Activated naive CD4-positive, alpha-beta T cell treated with anti-CD3 and anti-CD28 coated beads for 36 hours (primary cell): Measurements from ENCODE around the gene SLC25A3. TPM values are rescaled to one million over a fixed set of nuclear protein-coding genes. Genes with fewer than 3 reads are reported as not detected.
"Not testable (repeated sequence)": the region's sequence is repeated elsewhere in the genome, so short reads cannot be mapped to it uniquely, and the experiment has no call there.

Source experiments
- CTCF ChIA-PET: fragments of 350-600 bp; sonication (Branson Sonifier 250); formaldehyde crosslinking; loops from one replicate; lab custom pipeline; 2021; ENCODE audit warnings: antibody characterized with exemption; lab: Charles Lee
- DNase-seq: peaks from one replicate; pipeline ENCODE4 v3.0.0-alpha.2; 2020
- H3K27ac Mint-ChIP-seq: one replicate; pipeline ENCODE4 v1.8.0; 2021; ENCODE audit warnings: mild to moderate bottlenecking, mixed read lengths
- H3K27me3 Mint-ChIP-seq: one replicate; pipeline ENCODE4 v1.8.0; 2021; ENCODE audit warnings: low read depth, mixed read lengths
- H3K36me3 Mint-ChIP-seq: one replicate; pipeline ENCODE4 v1.8.0; 2021; ENCODE audit warnings: low read depth, mixed read lengths
- H3K4me1 Mint-ChIP-seq: one replicate; pipeline ENCODE4 v1.8.0; 2021; ENCODE audit warnings: low read depth, mixed read lengths
- H3K4me3 Mint-ChIP-seq: one replicate; pipeline ENCODE4 v1.8.0; 2021; ENCODE audit warnings: mild to moderate bottlenecking, moderate library complexity, mixed read lengths
- H3K9me3 Mint-ChIP-seq: one replicate; pipeline ENCODE4 v1.8.0; 2021; ENCODE audit warnings: mixed read lengths
- intact Hi-C: fragments of 100-400 bp; cut with micrococcal nuclease; formaldehyde crosslinking; loops from one replicate; pipeline ENCODE4 v1.15.1; 2023
- total RNA-seq, 2 experiments: library from RNA; stranded (reverse); gene quantifications; one replicate each; pipeline ENCODE4 v1.2.3, GENCODE V29; 2021

Gene SLC25A3
- 100 to 1,000 TPM; 714 to 732 TPM for total RNA-seq

DNA sequence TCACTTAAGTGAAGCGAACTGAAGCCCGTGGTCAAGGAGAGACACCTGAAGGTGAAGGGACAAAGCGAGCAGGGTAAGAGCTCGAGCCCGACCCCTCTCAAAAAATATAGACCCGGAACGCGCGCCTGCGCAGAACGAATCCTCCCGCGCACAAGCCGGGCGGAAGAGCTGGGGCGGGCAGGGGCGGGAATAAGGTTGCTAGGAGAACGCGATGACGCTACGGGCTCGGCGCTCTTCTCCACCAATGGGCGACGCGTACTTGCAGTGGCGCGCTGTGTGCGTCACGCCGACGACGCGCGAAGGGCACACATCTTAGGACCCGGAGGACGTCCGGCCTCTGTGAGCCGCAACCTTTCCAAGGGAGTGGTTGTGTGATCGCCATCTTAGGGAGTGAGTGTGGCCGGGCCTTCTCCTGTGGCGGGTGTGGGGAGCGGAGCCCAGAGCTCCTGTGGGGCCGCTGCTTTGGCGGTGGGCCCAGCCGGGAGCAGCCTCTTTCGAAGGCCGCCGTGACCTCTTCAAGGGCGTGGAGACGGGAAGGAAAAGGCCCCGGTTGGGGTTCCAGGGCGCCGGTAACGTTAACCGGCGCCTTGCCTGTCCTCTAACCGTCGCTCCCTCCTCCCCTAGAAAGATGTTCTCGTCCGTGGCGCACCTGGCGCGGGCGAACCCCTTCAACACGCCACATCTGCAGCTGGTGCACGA lies at the start of gene SLC25A3:
SLC25A3 (plus strand) TSS at position 336 of the 699 bp plus-strand sequence; CDS start at position 629, 293 bp downstream.
- CTCF ChIA-PET: interaction anchor here (0.8 to 4.7 kb wide), 6 partner anchors 27 to 61 kb away, joined by 3 to 27 read pairs (median 4); partner anchors contain the start of gene IKBIP
- peak within 1 kb of the TSS; percentile 96 for H3K27ac Mint-ChIP-seq
- DNase-seq: peak; percentile 94
- intact Hi-C loops: loop anchor here (1.0 to 5.0 kb wide), 12 partner anchors 26 to 1687 kb away; partner anchors contain the start of genes ACTR6, APAF1, DEPDC4 and SCYL2
- peaks cover 22% of the 10 kb centered on the region for H3K4me1 Mint-ChIP-seq
- H3K27me3 Mint-ChIP-seq: no peaks in the 10 kb centered on the region
- no peaks in the 10 kb centered on the region for H3K9me3 Mint-ChIP-seq
- peaks cover 37% of the 10 kb centered on the region for H3K36me3 Mint-ChIP-seq
- H3K4me3 Mint-ChIP-seq: peak within 1 kb of the TSS; percentile 93

DNA sequence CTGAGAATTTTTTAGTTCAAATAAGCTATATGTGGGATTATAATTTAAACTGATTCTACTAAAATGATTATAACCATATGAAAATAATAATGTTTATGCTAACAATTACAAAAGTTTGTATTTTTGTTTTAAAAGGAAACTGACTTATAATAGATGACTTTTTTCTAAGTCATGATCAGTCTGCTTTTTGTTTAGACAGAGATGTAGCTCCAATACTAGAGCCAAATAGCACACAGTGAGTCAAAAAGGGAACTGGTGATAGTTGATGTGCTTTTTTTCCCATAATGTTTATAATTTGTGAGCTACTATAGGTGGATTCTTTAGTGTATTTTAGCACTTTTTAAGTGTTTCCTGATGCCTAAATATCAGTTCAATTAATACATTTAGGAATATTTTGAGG lies 49.8 kb upstream of the SLC25A3 start:
- Mint-ChIP-seq H3K4me3 (no peak overlapping the region), H3K27ac (no peak overlapping the region), H3K9me3 (no peaks in the 10 kb centered on the region), H3K36me3 (peaks cover 46% of the 10 kb centered on the region), H3K4me1 (peaks cover 4% of the 10 kb centered on the region), H3K27me3 (no peaks in the 10 kb centered on the region)
- CTCF ChIA-PET: interaction anchor here (0.8 to 1.6 kb wide), 2 partner anchors 11 to 52 kb away, joined by 3 to 6 read pairs; no protein-coding TSS in a partner anchor
- intact Hi-C loops: no loop called here
- no peak for DNase-seq

DNA sequence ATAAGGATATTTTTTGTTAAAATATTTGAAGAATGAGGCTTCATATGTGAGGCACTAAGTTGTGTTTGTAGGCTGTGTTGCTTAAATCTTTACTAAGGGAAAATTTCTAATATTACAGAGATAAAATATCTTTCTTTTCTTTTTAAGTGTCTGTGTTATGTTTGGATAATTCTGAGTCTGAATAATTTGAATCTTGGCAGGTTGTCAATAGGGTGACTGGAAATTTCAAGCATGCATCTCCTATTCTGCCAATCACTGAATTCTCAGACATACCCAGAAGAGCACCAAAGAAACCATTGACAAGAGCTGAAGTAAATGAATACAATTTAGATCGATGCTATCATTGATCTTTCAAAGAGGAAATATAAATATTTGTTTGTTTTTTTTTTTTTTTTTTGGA lies 48.7 kb upstream of the SLC25A3 start:
- intact Hi-C loops: no loop called here
- H3K27ac Mint-ChIP-seq: no peak overlapping the region
- CTCF ChIA-PET: interaction anchor here (0.7 to 1.7 kb wide), 3 partner anchors 8 to 112 kb away, joined by 3 read pairs; no protein-coding TSS in a partner anchor

DNA sequence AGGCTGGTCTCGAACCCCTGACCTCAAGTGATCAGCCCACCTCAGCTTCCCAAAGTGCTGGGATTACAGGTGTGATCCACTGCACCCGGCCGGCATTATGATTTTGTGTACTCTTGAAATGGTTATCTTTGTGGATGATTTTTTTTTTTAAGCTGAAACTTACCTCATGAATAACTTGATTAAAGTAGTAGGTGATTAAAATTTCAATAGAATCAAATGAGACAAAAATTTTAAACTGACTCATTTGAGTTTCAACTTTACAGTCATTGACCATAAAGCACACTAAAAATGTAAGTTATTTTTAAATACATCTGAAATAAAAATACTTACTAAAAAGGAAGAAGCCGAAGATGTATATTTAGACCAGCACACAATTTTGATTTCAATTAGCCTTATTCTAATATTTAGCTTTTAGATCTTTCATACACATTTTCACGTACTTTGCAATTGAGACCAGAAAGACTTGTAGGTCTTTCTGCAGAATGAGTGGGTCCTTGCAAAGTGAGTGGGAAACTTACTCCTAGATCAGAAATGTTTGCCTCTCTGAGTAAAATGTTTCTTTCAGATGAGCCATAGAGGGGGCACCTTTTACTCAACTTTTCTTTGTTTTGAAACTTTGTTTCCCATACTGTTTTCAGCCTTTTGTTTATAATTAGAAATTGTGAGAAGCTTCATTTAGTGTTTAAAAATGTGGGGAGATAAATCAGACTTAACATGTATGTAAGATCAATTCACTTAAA lies 43.9 kb upstream of the SLC25A3 start:
- DNase-seq: no peak
- peaks cover 44% of the 10 kb centered on the region for H3K36me3 Mint-ChIP-seq
- CTCF ChIA-PET: no interaction called here
- H3K9me3 Mint-ChIP-seq: no peaks in the 10 kb centered on the region
- no peaks in the 10 kb centered on the region for H3K27me3 Mint-ChIP-seq
- H3K4me3 Mint-ChIP-seq: no peak overlapping the region
- intact Hi-C loops: no loop called here
- H3K27ac Mint-ChIP-seq: no peak overlapping the region
- no peaks in the 10 kb centered on the region for H3K4me1 Mint-ChIP-seq

More for the DNA sequence above, 48.7 kb upstream of the SLC25A3 start:
- Mint-ChIP-seq H3K27me3 (no peaks in the 10 kb centered on the region), H3K9me3 (no peaks in the 10 kb centered on the region), H3K36me3 (peaks cover 49% of the 10 kb centered on the region), H3K4me3 (no peak overlapping the region), H3K4me1 (peaks cover 4% of the 10 kb centered on the region)
- DNase-seq: no peak

DNA sequence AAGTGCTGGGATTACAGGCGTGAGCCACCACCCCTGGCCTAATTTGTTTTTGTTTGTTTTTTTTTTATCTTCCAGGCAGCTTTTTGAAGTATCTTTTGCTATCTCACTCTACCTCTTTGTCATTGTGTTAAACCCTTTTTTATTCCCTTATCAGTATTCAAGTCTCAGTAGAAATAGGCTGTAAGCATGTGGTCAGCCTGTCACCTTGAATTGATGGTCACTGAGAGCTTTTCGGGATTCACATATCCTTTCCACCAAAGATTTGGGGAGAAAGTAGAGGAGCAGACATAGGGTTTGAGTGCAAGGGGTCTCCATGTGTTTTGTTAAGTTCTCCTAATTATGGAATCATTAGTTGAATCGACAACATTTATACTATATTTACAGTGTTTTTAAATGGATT lies 41.7 kb upstream of the SLC25A3 start:
- Mint-ChIP-seq H3K9me3 (no peaks in the 10 kb centered on the region), H3K27me3 (no peaks in the 10 kb centered on the region), H3K27ac (no peak overlapping the region), H3K36me3 (peaks cover 33% of the 10 kb centered on the region), H3K4me3 (no peak overlapping the region), H3K4me1 (no peaks in the 10 kb centered on the region)
- intact Hi-C loops: no loop called here
- no peak for DNase-seq
- CTCF ChIA-PET: no interaction called here

DNA sequence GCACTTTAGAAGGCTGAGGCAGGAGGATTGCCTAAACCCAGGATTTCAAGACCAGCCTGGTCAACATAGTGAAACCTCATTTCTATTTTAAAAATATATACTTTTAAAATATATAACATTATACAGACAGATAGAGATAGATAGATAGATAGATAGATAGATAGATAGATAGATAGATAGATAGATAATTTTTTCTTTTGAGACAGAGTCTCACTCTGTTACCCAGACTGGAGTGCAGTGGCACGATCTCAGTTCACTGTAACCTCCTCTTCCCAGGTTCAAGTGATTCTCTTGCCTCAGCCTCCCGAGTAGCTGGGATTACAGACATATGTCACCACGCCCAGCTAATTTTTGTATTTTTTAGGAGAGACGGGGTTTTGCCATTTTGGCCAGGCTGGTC lies 35.4 kb upstream of the SLC25A3 start:
- H3K27me3 Mint-ChIP-seq, H3K36me3 Mint-ChIP-seq, DNase-seq, CTCF ChIA-PET, H3K27ac Mint-ChIP-seq, H3K9me3 Mint-ChIP-seq, H3K4me3 Mint-ChIP-seq, intact Hi-C loops, H3K4me1 Mint-ChIP-seq: not testable (repeated sequence)

DNA sequence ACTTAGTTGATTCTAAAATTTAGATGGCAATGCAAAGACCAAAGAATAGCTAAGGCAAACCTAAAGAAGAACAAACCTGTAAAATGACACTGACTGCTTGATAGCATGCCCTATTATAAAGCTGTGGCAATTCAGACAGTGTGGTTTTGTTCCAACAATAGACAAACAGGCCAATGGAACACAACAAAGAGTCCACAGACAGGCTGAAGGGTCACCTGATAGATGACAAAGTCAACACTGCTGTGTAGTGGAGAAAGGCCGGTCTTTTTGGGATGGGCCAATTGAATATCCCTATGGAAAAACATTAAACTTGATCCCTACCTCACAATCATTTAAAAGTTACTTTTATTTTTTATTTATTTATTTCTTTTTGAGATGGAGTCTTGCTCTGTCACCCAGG lies 33.8 kb upstream of the SLC25A3 start:
- H3K27me3 Mint-ChIP-seq: no peaks in the 10 kb centered on the region
- no peak overlapping the region for H3K27ac Mint-ChIP-seq
- CTCF ChIA-PET: no interaction called here
- DNase-seq: no peak
- intact Hi-C loops: no loop called here
- H3K9me3 Mint-ChIP-seq: no peaks in the 10 kb centered on the region
- no peak overlapping the region for H3K4me3 Mint-ChIP-seq
- no peaks in the 10 kb centered on the region for H3K4me1 Mint-ChIP-seq
- H3K36me3 Mint-ChIP-seq: no peaks in the 10 kb centered on the region

DNA sequence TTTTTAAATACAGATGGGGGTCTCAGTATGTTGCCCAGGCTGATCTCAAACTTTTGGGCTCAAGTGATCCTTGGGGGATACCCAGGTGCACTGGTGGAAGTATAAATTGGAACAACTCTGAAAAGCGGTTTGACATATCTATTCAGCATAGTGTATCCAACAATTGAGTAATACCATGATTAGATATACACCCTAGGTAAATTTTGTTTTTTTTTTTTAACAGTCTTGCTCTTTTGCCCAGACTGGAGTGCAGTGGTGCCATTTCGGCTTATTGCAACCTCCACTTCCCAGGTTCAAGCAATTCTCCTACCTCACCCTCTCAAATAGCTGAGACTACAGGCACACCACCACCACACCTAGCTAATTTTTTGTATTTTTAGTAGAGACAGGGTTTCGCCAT lies 31.6 kb upstream of the SLC25A3 start:
- Mint-ChIP-seq H3K36me3 (no peaks in the 10 kb centered on the region), H3K27me3 (no peaks in the 10 kb centered on the region), H3K9me3 (no peaks in the 10 kb centered on the region), H3K27ac (no peak overlapping the region), H3K4me1 (peaks cover 3% of the 10 kb centered on the region), H3K4me3 (no peak overlapping the region)
- DNase-seq: no peak
- intact Hi-C loops: no loop called here
- CTCF ChIA-PET: no interaction called here

DNA sequence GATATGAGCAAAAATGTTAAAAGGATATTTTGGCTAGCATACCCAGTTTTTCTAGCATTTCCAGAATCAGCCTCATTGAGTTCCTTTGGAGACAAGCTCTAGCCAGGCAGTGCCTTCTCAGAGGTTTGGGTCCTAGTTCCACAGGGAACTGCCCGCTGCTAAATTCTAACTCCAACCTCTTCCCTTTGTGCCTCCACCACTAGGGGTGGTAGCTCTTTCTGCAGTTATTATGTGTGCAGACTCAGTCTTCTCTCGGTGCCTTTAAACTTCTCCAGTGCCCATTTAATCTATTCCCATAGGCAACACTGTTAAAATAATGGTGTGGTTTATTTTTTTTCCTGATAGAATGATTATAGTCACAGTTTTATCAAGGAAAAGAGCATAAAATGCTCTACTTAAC lies 21.5 kb upstream of the SLC25A3 start:
- Mint-ChIP-seq H3K27ac (no peak overlapping the region), H3K4me1 (no peaks in the 10 kb centered on the region), H3K27me3 (peaks cover 2% of the 10 kb centered on the region), H3K36me3 (no peaks in the 10 kb centered on the region), H3K9me3 (no peaks in the 10 kb centered on the region), H3K4me3 (no peak overlapping the region)
- intact Hi-C loops: no loop called here
- DNase-seq: no peak
- CTCF ChIA-PET: interaction anchor here (0.7 kb wide), 1 partner anchor 21 kb away, joined by 3 read pairs; no protein-coding TSS in a partner anchor

DNA sequence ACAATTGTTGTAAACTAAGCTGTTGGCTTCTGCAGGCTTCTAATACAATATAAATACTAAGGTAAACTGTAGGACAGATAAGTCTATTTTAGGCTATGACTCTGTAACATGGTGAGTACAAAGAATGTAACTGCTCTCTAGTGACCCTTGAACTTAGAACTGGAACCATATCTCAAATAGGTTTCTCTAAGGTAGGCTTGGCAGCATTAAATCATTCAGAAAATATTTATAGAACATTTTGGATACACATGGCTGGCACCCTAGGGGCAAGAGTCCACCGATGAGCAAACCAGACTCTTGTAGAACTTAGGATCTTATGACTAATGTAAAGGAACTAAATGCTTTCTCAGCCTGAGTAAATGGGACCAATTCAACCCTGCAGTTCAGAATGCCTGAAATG lies 19.4 kb upstream of the SLC25A3 start:
- Mint-ChIP-seq H3K4me1 (no peaks in the 10 kb centered on the region), H3K36me3 (no peaks in the 10 kb centered on the region), H3K4me3 (no peak overlapping the region), H3K9me3 (no peaks in the 10 kb centered on the region), H3K27me3 (peaks cover 2% of the 10 kb centered on the region), H3K27ac (no peak overlapping the region)
- intact Hi-C loops: no loop called here
- CTCF ChIA-PET: no interaction called here
- no peak for DNase-seq

DNA sequence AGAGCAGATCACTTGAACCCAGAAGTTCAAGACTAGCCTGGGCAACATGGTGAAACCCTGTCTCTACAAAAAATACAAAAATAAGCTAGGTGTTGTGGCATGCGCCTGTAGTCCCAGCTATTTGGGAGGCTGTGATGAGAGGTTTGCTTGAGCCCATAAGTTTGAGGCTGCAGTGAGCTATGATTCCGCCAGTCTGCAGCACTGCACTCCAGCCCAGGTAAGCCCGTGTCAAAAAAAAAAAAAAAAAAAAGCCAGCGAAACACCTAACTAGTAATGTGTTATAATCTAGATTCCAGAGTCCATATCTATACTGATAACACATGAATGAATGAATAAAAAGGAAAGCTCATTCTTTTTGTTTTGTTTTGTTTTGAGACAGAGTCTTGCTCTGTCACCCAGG lies 18.5 kb upstream of the SLC25A3 start:
- peaks cover 2% of the 10 kb centered on the region for H3K27me3 Mint-ChIP-seq
- H3K27ac Mint-ChIP-seq: no peak overlapping the region
- no peaks in the 10 kb centered on the region for H3K9me3 Mint-ChIP-seq
- no peaks in the 10 kb centered on the region for H3K4me1 Mint-ChIP-seq
- intact Hi-C loops: no loop called here
- no peaks in the 10 kb centered on the region for H3K36me3 Mint-ChIP-seq
- H3K4me3 Mint-ChIP-seq: no peak overlapping the region
- CTCF ChIA-PET: interaction anchor here (1.5 kb wide), 1 partner anchor 8 kb away, joined by 8 read pairs; no protein-coding TSS in a partner anchor
- DNase-seq: no peak

DNA sequence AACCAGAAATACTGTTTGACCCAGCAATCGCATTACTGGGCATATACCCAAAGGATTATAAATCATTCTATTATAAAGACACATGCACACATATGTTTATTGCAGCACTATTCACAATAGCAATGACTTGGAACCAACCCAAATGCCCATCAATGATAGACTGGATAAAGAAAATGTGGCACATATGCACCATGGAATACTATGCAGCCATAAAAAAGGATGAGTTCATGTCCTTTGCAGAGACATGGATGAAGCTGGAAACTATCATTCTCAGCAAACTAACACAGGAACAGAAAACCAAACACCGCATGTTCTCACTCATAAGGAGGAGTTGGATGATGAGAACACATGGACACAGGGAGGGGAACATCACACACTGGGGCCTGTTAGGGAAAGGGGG lies 16.7 kb upstream of the SLC25A3 start:
- H3K9me3 Mint-ChIP-seq, H3K36me3 Mint-ChIP-seq, H3K27me3 Mint-ChIP-seq, H3K4me1 Mint-ChIP-seq, intact Hi-C loops, DNase-seq, H3K4me3 Mint-ChIP-seq, CTCF ChIA-PET, H3K27ac Mint-ChIP-seq: not testable (repeated sequence)
